GM18502 (cell line): ENCODE data around the gene NOD1.
"Not testable (repeated sequence)": the region's sequence is repeated elsewhere in the genome, so short reads cannot be mapped to it uniquely, and the experiment has no call there.

Source experiments
- ATAC-seq: cut with Tn5 transposase; IDR thresholded peaks from one replicate; pipeline ENCODE4 v1.9.1; 2021; ENCODE audit warnings: mild to moderate bottlenecking; ENCODE audit not compliant: unreplicated experiment, poor library complexity

The NOD1 gene

GRCh38 chr7:30478349-30479201, at the start of gene NOD1:
Gene NOD1, minus strand, starts transcription at chr7:30478784. Its CDS starts 21,863 bp downstream, at chr7:30456921.
- ATAC-seq: peak; percentile 93

- ATAC-seq: not testable (repeated sequence)
Observed at GRCh38 chr7:30527297-30527696, 48.7 kb upstream of the NOD1 start.

GRCh38 chr7:30526163-30526562, 47.6 kb upstream of the NOD1 start:
- no peak for ATAC-seq

GRCh38 chr7:30525429-30525828, 46.8 kb upstream of the NOD1 start:
- no peak for ATAC-seq

GRCh38 chr7:30524545-30524944, 46.0 kb upstream of the NOD1 start:
- ATAC-seq: no peak

GRCh38 chr7:30523466-30523865, 44.9 kb upstream of the NOD1 start:
- no peak for ATAC-seq

GRCh38 chr7:30522159-30522558, 43.6 kb upstream of the NOD1 start:
- ATAC-seq: no peak

GRCh38 chr7:30521532-30521931, 42.9 kb upstream of the NOD1 start:
- no peak for ATAC-seq

- ATAC-seq: no peak
Observed at GRCh38 chr7:30519122-30519521, 40.5 kb upstream of the NOD1 start.

- ATAC-seq: no peak
Observed at GRCh38 chr7:30515761-30516160, 37.2 kb upstream of the NOD1 start.

- no peak for ATAC-seq
Observed at GRCh38 chr7:30514776-30515175, 36.2 kb upstream of the NOD1 start.

GRCh38 chr7:30514177-30514576, 35.6 kb upstream of the NOD1 start:
- ATAC-seq: no peak

- no peak for ATAC-seq
Observed at GRCh38 chr7:30513762-30514161, 35.2 kb upstream of the NOD1 start.

GRCh38 chr7:30511973-30512662, 33.5 kb upstream of the NOD1 start:
- no peak for ATAC-seq

- no peak for ATAC-seq
Observed at GRCh38 chr7:30511494-30511893, 32.9 kb upstream of the NOD1 start.

- no peak for ATAC-seq
Observed at GRCh38 chr7:30510124-30511075, 31.8 kb upstream of the NOD1 start.

- not testable (repeated sequence) for ATAC-seq
Observed at GRCh38 chr7:30509171-30509857, 30.7 kb upstream of the NOD1 start.

GRCh38 chr7:30507346-30507900, 28.8 kb upstream of the NOD1 start:
- not testable (repeated sequence) for ATAC-seq

- ATAC-seq: peak; percentile 28
Observed at GRCh38 chr7:30505174-30505697, 26.7 kb upstream of the NOD1 start.
